HG03196 (cell line): Measurements from ENCODE around the gene CXCL8.

Experiments
- ATAC-seq: cut with Tn5 transposase; IDR thresholded peaks from one replicate; pipeline ENCODE4 v1.9.1; 2021; ENCODE audit not compliant: unreplicated experiment

The CXCL8 gene

GRCh38 chr4:73718375-73719373 lies 21.7 kb upstream of the CXCL8 start:
- ATAC-seq, result peak; percentile 97

- ATAC-seq, result no peak
Observed at GRCh38 chr4:73721435-73721834, 18.9 kb upstream of the CXCL8 start.

DNA sequence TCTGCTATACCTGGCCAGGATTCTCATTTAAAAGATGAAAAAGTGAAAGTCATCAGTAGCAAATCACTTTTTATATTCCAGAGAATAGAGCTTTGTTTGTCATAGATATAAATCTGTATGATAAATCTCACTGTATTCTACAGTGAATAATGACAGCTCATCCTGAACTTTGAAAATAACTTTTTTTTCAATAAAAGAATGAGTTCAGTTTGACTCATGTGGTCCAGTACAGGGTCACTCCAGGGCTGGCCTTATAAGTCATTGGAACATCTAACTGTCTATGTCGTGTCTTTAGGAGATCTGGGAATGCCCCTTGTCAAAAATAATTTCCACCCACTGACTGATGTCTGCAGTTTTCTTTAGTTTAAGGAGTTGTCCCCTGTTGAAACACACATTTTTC lies 18.5 kb upstream of the CXCL8 start:
- ATAC-seq, result no peak

- no peak for ATAC-seq
Observed at GRCh38 chr4:73723023-73723422, 17.3 kb upstream of the CXCL8 start.

DNA sequence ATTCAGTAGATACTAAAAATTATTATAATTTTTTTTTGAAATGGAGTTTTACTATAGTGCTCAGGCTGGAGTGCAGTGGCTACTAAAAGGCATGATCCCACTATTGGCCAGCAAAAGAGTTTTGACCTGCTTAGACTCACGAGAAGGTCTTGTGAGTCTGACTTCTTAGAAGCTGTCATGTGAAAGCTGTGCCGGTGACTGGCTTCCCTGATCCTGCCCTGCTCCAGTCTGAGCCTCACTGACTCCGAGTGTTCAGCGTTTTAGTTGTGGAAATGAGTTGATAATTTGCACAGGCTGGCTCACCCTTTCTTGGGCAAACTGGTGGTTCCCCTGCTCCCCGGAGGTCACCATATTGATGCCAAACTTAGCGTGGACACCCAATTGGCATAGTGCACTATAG lies 16.4 kb upstream of the CXCL8 start:
- no peak for ATAC-seq

- no peak for ATAC-seq
Observed at GRCh38 chr4:73725510-73725909, 14.9 kb upstream of the CXCL8 start.

- no peak for ATAC-seq
Observed at GRCh38 chr4:73725985-73726384, 14.4 kb upstream of the CXCL8 start.

GRCh38 chr4:73727685-73728084 lies 12.7 kb upstream of the CXCL8 start:
- peak; percentile 49 for ATAC-seq

- no peak for ATAC-seq
Observed at GRCh38 chr4:73728091-73728741, 12.2 kb upstream of the CXCL8 start.

DNA sequence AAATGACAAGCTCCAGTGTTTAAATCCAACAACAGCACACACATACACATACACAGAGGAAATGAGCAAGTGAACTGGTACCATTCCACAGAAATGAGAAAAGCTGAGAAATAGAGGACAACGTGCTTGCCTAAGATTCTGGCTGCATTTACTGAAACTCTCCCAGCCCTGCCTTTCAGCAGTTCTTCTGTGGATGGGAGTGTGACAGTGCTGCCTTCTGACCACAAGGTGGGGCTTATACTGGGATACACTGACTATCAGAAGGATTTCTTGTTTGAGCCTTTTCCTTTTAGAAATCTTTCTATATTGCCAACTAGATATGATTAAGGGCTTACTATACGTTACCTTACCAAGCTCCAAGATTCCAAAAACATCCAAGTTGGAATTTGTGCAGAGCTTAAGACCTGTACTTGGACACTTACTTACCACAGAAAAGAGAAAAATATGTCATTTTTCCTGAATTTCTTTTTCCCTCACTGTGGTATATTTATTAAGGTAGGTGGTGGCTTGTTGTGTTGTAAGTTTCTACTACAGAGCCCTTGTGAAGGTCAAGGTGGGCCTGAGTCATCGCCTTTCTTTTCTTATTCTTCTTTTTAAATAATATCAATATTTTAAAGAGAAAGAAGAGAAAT lies 10.7 kb upstream of the CXCL8 start:
- ATAC-seq, result peak; percentile 61

DNA sequence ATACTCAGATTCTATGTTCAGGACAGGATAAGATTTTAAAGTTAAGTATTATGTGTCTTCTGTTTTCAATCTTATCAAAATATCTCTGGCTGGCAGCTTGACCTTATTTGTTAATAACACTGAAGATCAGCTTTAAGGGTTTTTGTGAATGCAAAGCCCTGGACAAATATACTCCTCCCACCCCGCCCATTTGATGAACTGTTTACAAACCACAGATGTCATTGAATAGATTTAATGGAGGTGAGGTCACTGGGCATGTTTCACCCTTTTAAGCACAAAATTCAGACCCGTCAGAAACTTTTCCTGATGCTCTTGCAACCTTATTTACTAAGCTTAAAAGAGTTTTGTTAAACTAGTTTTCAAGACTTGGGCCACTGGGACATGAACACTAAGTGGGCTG lies 10.1 kb upstream of the CXCL8 start:
- no peak for ATAC-seq

- no peak for ATAC-seq
Observed at GRCh38 chr4:73730867-73731266, 9.5 kb upstream of the CXCL8 start.

DNA sequence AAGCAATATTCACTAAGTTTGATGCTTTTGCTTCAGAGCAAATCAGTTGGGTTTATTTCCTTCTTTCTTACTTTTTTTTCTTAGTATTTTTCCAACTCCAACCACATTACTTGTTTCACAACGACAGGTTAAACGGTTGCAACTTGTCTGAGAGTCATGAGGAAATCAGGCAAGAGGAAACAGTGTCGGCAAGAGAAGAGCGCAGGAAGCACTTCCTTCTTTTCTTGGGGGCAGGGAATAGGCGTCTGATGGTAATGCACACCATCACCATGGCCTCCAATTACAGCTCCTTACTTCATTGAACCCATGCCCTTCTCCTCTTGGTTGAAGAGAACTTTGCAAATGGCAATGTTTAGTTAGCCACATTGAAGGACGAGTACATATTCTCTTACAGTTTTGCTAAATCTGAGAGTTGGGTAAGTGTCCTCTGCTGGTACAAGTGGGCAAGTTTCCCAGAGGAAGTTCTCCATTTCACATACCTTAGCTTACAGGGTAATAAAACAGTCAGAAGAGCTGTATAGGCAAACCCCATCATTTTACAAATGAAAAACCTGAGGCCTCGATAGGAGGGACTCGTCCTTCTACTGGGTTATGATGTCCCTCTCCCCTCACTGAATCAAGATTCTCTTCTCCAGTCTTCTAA lies 8.3 kb upstream of the CXCL8 start:
- no peak for ATAC-seq

DNA sequence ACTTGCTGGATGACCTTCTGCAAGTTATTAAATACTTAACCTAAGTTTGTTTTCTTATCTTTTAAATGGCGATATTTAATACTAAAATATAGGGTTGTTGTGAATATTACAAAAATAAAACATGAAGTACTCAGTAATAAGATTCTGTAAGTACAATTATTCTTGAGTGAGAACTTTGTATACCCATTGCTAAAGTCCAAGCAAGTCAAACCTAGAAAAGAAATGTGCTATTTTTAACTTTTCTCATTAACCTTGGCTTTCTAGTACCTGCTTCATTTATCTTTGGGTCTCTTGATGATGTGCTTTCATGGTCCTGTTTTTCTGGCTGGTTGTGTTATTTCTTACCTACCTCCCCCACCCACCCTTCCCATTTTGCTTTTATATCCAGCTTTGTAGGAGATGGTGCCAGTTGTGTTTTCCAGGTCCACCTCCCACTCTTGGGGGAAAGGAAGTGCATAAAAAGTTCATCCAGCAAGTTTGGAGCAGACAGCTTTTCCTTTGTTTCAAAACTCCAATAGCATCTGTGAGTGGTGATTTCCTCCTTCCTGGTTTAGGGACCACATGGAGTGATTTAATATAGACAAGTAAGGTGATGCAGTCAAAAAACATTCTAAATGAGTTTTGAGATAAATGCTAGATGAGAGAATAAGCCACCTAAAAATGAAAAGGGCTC lies 7.5 kb upstream of the CXCL8 start:
- no peak for ATAC-seq

DNA sequence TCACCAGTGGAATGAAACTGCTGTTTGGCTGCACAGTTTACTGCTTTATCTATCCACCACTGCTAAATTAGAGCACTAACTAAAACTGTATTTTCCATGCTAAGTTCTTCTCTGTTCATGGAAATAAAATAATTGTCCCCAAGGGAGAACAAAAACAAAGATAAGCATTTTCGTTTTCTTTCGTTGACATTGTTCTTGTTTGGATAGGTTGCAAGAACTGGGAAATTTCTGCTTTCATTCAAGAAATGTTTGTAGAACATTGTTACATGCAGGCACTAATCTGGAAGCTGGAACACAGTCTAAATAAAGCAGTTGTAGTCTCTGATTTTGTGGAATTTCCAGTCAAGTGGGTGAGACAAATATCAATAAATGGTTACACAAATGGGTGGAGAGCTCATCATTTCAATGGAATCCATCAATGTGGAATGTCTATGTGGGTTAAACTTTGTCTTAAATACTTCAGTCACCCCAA lies 5.8 kb upstream of the CXCL8 start:
- ATAC-seq, result no peak

DNA sequence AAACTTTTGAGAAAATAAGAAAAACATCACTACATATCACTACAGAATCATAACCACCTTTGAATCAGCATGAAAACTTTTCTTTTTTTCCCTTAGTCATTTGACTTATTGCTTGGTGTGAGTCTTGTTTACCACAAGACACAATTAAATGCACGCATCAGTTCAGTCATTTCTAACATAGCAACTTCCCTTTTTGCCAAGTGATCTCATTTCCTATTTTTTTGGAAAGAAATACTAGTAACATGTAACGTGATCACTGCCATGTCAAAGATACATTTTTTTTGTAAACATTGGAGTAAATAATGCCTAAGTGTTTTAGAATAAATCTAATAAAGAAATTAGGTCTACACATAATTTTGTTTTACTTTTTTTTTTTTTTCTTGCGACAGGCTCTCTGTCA lies 5.1 kb upstream of the CXCL8 start:
- ATAC-seq, result peak; percentile 82

DNA sequence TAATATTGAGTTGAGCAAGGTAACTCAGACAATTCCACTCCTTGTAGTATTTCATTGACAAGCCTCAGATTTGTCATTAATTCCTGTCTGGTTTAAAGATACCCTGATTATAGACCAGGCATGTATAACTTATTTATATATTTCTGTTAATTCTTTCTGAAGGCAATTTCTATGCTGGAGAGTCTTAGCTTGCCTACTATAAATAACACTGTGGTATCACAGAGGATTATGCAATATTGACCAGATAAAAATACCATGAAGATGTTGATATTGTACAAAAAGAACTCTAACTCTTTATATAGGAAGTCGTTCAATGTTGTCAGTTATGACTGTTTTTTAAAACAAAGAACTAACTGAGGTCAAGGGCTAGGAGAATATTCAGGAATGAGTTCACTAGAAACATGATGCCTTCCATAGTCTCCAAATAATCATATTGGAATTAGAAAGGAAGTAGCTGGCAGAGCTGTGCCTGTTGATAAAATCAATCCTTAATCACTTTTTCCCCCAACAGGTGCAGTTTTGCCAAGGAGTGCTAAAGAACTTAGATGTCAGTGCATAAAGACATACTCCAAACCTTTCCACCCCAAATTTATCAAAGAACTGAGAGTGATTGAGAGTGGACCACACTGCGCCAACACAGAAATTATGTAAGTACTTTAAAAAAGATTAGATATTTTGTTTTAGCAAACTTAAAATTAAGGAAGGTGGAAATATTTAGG lies 821 bp downstream of the CXCL8 start:
- no peak for ATAC-seq

- ATAC-seq, result no peak
Observed at GRCh38 chr4:73741750-73742489, 1.6 kb downstream of the CXCL8 start.

- no peak for ATAC-seq
Observed at GRCh38 chr4:73742490-73743160, 2.3 kb downstream of the CXCL8 start.
